ENCODE data around the gene TTYH3.

The TTYH3 gene

DNA sequence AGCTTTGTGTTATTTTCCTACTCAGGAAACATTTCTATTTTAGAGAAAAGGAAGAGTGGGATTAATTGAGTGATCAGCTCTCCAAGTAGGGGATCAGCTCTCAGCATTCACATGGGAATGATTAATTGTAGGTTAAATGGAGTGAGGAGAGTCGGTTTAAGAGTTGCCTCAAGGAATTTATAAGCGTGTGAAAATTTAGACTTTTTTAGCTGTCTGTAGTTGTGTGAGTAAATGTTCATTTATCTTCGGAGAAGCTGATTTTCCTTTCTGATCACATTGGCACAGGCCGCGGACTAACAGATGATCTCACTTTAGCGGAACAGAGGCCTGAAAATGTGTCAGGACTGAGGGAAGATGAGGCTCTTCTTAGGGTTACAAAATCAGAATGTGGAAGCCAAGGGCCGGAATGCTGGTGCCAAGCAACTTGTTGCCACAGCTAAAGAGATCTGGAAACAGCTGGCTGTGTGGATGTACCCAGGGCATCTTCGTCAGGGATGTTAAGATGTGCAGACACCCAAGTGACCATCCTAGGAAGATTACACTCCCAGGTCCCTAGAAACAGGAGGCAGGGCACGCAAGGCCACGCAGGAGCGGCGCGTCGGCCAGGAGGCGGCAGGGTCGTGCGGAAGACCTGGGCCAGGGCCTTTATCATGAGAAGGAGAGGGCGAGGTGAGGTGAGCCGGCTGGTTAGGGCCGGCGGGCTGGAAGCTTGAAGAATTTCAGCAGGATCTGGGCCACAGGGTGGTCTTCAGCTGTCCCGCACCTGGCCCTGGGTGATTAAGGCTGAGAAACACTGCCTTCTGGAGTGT, 35.1 kb upstream of the TTYH3 start:
- Mint-ChIP-seq H3K4me1 (no peaks in the 10 kb centered on the region), H3K27ac (no peak overlapping the region), H3K27me3 (no peaks in the 10 kb centered on the region), H3K36me3 (peaks cover 9% of the 10 kb centered on the region), H3K9me3 (no peaks in the 10 kb centered on the region), H3K4me3 (no peak overlapping the region)
- DNase-seq = no peak
- CTCF ChIA-PET = interaction anchor here (1.8 kb wide), 1 partner anchor 12 kb away, joined by 5 read pairs; no protein-coding TSS in a partner anchor

DNA sequence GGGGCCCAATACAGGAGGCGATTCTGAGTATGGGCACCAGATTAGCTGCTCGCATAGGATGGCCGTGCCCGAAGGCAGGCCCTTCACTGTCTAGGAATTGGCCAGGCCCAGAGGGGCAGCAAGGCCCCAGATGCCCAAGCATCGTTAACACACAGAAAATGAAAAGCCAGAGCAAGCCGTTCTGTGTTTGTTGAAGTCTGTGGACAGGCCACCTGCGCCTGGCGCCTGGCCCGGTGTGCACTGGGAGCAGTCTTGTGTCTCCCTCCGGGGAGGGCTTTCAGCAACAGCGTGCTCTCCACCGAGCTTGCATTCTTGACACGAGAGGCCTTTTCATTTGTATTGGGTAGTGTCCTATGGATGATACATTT, 34.5 kb upstream of the TTYH3 start:
- CTCF ChIA-PET = interaction anchor here (1.8 kb wide), 1 partner anchor 12 kb away, joined by 5 read pairs; no protein-coding TSS in a partner anchor

DNA sequence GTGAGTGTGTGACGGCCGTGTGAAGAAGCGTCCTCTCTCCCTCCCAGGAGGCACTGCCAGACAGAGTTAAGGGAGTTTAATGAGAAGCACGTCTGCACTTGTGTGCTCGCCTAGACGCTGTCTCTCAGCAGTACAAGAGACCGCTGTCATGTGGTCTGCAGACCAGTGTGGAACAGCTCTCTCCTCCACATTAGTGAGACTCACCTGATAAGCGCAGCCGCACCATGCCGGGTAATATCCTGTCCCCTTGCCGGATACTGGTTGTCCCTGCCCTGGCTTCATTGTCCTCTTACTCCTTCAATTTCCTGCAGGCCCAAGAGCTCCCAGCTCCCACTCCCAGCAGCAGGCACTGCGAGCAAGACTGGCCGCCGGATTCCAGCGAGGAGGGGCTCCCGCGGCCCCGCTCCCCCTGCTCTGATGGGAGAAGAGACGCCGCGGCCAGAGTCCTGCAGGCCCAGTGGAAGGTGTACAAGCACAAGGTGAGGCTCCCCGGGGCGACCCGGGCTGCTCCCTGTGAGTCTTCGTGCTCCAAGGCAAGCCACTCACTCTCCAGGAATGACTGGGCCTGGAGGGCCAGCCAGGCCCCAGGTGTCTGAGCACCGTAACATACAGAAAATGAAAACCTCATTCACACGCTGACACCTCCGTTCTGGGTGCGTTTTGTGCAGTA, 33.5 kb upstream of the TTYH3 start:
- Mint-ChIP-seq H3K4me3 (no peak overlapping the region), H3K27me3 (no peaks in the 10 kb centered on the region), H3K4me1 (no peaks in the 10 kb centered on the region), H3K36me3 (peaks cover 9% of the 10 kb centered on the region), H3K27ac (no peak overlapping the region), H3K9me3 (no peaks in the 10 kb centered on the region)
- CTCF ChIA-PET = no interaction called here
- no peak for DNase-seq

More for the DNA sequence above, 34.5 kb upstream of the TTYH3 start:
- no peaks in the 10 kb centered on the region for H3K9me3 Mint-ChIP-seq
- H3K27me3 Mint-ChIP-seq = no peaks in the 10 kb centered on the region
- no peaks in the 10 kb centered on the region for H3K4me1 Mint-ChIP-seq
- H3K36me3 Mint-ChIP-seq = peaks cover 9% of the 10 kb centered on the region
- no peak for DNase-seq
- H3K27ac Mint-ChIP-seq = no peak overlapping the region
- H3K4me3 Mint-ChIP-seq = no peak overlapping the region

GRCh38 chr7:2601065-2601464, 30.7 kb upstream of the TTYH3 start:
- H3K36me3 Mint-ChIP-seq = peaks cover 8% of the 10 kb centered on the region
- no peak overlapping the region for H3K27ac Mint-ChIP-seq
- H3K4me3 Mint-ChIP-seq = no peak overlapping the region
- no peaks in the 10 kb centered on the region for H3K9me3 Mint-ChIP-seq
- H3K27me3 Mint-ChIP-seq = no peaks in the 10 kb centered on the region
- no peak for DNase-seq
- CTCF ChIA-PET = interaction anchor here (0.5 kb wide), 1 partner anchor 21 kb away, joined by 3 read pairs; no protein-coding TSS in a partner anchor
- no peaks in the 10 kb centered on the region for H3K4me1 Mint-ChIP-seq

DNA sequence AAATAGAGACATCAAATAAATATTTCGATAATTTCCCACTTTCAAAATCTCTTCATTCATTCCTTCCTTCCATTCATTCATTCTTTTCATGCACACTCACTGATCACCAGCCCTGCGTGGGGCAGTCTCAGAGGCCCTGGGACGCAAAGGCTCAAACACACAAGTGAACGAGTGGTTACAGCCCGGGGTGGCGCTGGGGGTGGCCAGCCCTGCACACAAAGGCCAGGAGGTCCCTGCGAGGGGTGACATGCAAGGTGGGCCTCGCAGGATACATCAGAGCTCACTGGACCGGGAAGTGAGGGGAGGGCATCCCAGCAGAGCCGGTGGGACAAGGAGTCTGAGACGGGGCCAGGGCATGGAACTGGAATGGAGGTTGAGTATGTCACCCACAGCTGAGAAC, 29.9 kb upstream of the TTYH3 start:
- no peak for DNase-seq
- Mint-ChIP-seq H3K4me3 (no peak overlapping the region), H3K9me3 (no peaks in the 10 kb centered on the region), H3K27ac (no peak overlapping the region), H3K27me3 (no peaks in the 10 kb centered on the region), H3K36me3 (peaks cover 8% of the 10 kb centered on the region), H3K4me1 (no peaks in the 10 kb centered on the region)
- CTCF ChIA-PET = no interaction called here

DNA sequence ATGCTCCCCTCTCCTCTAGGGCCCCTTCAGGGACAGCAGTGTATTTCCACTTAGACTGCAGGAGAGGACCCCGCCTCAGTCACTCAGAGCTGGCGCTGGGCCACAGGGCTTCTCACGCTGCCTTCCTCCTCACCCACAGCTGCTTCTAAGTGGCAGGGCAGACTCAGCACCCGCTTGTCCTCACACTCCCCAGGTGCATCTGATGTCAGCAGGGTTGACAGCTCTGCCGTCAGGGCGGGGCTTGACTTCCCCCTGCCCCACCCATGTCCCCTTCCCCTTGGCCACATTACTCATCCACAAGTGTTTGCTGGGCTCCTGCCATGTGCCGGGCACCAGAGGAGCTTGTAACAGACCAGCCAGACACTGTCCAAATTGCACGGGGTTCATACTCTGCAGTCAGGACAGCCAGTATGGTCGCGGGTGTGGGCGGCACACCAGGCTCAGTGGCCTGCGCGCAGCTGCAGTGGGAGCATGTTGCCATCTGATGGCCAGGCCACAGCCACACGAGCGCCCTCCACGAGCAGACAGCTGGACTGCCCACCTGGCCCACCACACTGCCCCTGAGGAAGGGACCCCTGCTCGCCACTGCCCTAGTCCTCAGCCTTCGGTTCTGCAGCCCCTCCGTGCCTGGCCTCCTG, 29.3 kb upstream of the TTYH3 start:
- Mint-ChIP-seq H3K36me3 (peaks cover 8% of the 10 kb centered on the region), H3K9me3 (no peaks in the 10 kb centered on the region), H3K4me1 (peaks cover under 1% of the 10 kb centered on the region), H3K27me3 (no peaks in the 10 kb centered on the region), H3K27ac (no peak overlapping the region), H3K4me3 (no peak overlapping the region)
- CTCF ChIA-PET = no interaction called here
- no peak for DNase-seq

- Mint-ChIP-seq H3K9me3 (no peaks in the 10 kb centered on the region), H3K36me3 (peaks cover 8% of the 10 kb centered on the region), H3K27me3 (peaks cover 4% of the 10 kb centered on the region), H3K4me1 (peaks cover 5% of the 10 kb centered on the region), H3K27ac (no peak overlapping the region), H3K4me3 (no peak overlapping the region)
- DNase-seq = no peak
- CTCF ChIA-PET = no interaction called here
Measured at GRCh38 chr7:2603044-2603965, 28.5 kb upstream of the TTYH3 start.

- peaks cover 4% of the 10 kb centered on the region for H3K36me3 Mint-ChIP-seq
- peaks cover 13% of the 10 kb centered on the region for H3K4me1 Mint-ChIP-seq
- no peak for DNase-seq
- no peaks in the 10 kb centered on the region for H3K9me3 Mint-ChIP-seq
- CTCF ChIA-PET = no interaction called here
- no peak overlapping the region for H3K4me3 Mint-ChIP-seq
- no peak overlapping the region for H3K27ac Mint-ChIP-seq
- peaks cover 8% of the 10 kb centered on the region for H3K27me3 Mint-ChIP-seq
Measured at GRCh38 chr7:2604608-2605174, 27.1 kb upstream of the TTYH3 start.

- no peak overlapping the region for H3K27ac Mint-ChIP-seq
Measured at GRCh38 chr7:2605608-2606538, 25.9 kb upstream of the TTYH3 start.

GRCh38 chr7:2606539-2606936, 25.2 kb upstream of the TTYH3 start:
- CTCF ChIA-PET = no interaction called here
- no peak overlapping the region for H3K27ac Mint-ChIP-seq
- DNase-seq = no peak
- H3K27me3 Mint-ChIP-seq = peaks cover 12% of the 10 kb centered on the region
- peaks cover 13% of the 10 kb centered on the region for H3K4me1 Mint-ChIP-seq
- H3K9me3 Mint-ChIP-seq = no peaks in the 10 kb centered on the region
- no peak overlapping the region for H3K4me3 Mint-ChIP-seq
- H3K36me3 Mint-ChIP-seq = no peaks in the 10 kb centered on the region

More at GRCh38 chr7:2605608-2606538, 25.9 kb upstream of the TTYH3 start:
- no peak for DNase-seq
- Mint-ChIP-seq H3K4me3 (no peak overlapping the region), H3K27me3 (peaks cover 12% of the 10 kb centered on the region), H3K36me3 (no peaks in the 10 kb centered on the region), H3K9me3 (no peaks in the 10 kb centered on the region), H3K4me1 (peaks cover 13% of the 10 kb centered on the region)
- CTCF ChIA-PET = no interaction called here

- CTCF ChIA-PET = no interaction called here
- Mint-ChIP-seq H3K27me3 (peaks cover 12% of the 10 kb centered on the region), H3K4me1 (peaks cover 13% of the 10 kb centered on the region), H3K4me3 (no peak overlapping the region), H3K9me3 (no peaks in the 10 kb centered on the region), H3K27ac (no peak overlapping the region), H3K36me3 (no peaks in the 10 kb centered on the region)
- no peak for DNase-seq
Measured at GRCh38 chr7:2607122-2607922, 24.5 kb upstream of the TTYH3 start.

Measured in activated naive CD4-positive, alpha-beta T cell treated with anti-CD3 and anti-CD28 coated beads, Interleukin-2, amount 10 ng/mL, durations not matched to agents 7 days and 5 days (primary cell).